WTC11 (cell line): Measurements from ENCODE around the gene KRTAP5-3. TPM values are rescaled to one million over a fixed set of nuclear protein-coding genes. Genes with fewer than 3 reads are reported as not detected.
A peak's percentile ranks its signal among the peaks of the same experiment; 100 is the strongest.
"Not testable (repeated sequence)": the region's sequence is repeated elsewhere in the genome, so short reads cannot be mapped to it uniquely, and the experiment has no call there.

Source experiments
- ATAC-seq: fragments of 200-7000 bp; cut with Tn5 transposase; 2 replicates; pipeline ENCODE4 v1.10.0; 2021; ENCODE audit warnings: mild to moderate bottlenecking, moderate library complexity
- CTCF ChIA-PET: fragments of 300-600 bp; sonication (Branson Sonifier 250); formaldehyde crosslinking; loops from one replicate; lab custom pipeline; 2021; ENCODE audit warnings: antibody characterized with exemption; lab: Charles Lee
- POLR2A ChIA-PET: fragments of 350-600 bp; sonication (Branson Sonifier 250); formaldehyde crosslinking; loops from one replicate; lab custom pipeline; 2021; ENCODE audit warnings: antibody characterized with exemption; lab: Charles Lee
- DNase-seq: peaks from one replicate; pipeline ENCODE4 v3.0.0; 2021; ENCODE audit warnings: low spot score
- H3K27ac Mint-ChIP-seq: 2 replicates; pipeline ENCODE4 v1.8.0; 2021; ENCODE audit warnings: mixed read lengths
- H3K27me3 Mint-ChIP-seq: 2 replicates; pipeline ENCODE4 v1.8.0; 2021; ENCODE audit warnings: low read depth, mild to moderate bottlenecking, moderate library complexity, mixed read lengths
- H3K36me3 Mint-ChIP-seq: 2 replicates; pipeline ENCODE4 v1.8.0; 2021; ENCODE audit warnings: mixed read lengths
- H3K4me1 Mint-ChIP-seq: 2 replicates; pipeline ENCODE4 v1.8.0; 2022; ENCODE audit warnings: mixed read lengths
- H3K4me3 Mint-ChIP-seq: 2 replicates; pipeline ENCODE4 v1.8.0; 2021; ENCODE audit warnings: mild to moderate bottlenecking, moderate library complexity, mixed read lengths
- H3K9me3 Mint-ChIP-seq: 2 replicates; pipeline ENCODE4 v1.8.0; 2021; ENCODE audit warnings: mixed read lengths
- AFF4 ChIP-seq: sonication (generic); formaldehyde crosslinking; IDR thresholded peaks from 2 replicates; pipeline ENCODE4 v1.8.1; 2023; ENCODE audit warnings: mild to moderate bottlenecking, missing genetic modification reagents, borderline replicate concordance
- ATF1 ChIP-seq: sonication (generic); formaldehyde crosslinking; IDR thresholded peaks from 2 replicates; pipeline ENCODE4 v1.8.1; 2023; ENCODE audit warnings: mild to moderate bottlenecking, moderate library complexity, missing genetic modification reagents
- EMX1 ChIP-seq: fragments of 250-450 bp; sonication (Bioruptor Pico); IDR thresholded peaks from 2 replicates; pipeline ENCODE4 v1.8.0; 2021; ENCODE audit warnings: mild to moderate bottlenecking
- ERG ChIP-seq: fragments of 250-450 bp; sonication (Bioruptor Pico); IDR thresholded peaks from 2 replicates; pipeline ENCODE4 v1.8.0; 2021; ENCODE audit warnings: mild to moderate bottlenecking
- SMAD3 ChIP-seq: sonication (generic); formaldehyde crosslinking; IDR thresholded peaks from 2 replicates; pipeline ENCODE4 v1.8.0; 2022; ENCODE audit warnings: missing genetic modification reagents, mild to moderate bottlenecking, borderline replicate concordance
- ZMAT4 ChIP-seq: fragments of 250-450 bp; sonication (Bioruptor Pico); IDR thresholded peaks from 2 replicates; pipeline ENCODE4 v1.9.0; 2021; ENCODE audit warnings: mild to moderate bottlenecking
- ZNF317 ChIP-seq: sonication (generic); formaldehyde crosslinking; IDR thresholded peaks from 2 replicates; pipeline ENCODE4 v1.8.1; 2023; ENCODE audit warnings: low read depth, mild to moderate bottlenecking, moderate library complexity, missing genetic modification reagents, borderline replicate concordance
- ZNF423 ChIP-seq: fragments of 250-450 bp; sonication (Bioruptor Pico); IDR thresholded peaks from 2 replicates; pipeline ENCODE4 v2.1.2; 2022; ENCODE audit warnings: mild to moderate bottlenecking, moderate library complexity
- total RNA-seq: library from RNA; stranded (reverse); gene quantifications from 3 replicates; pipeline ENCODE4 v1.2.3, GENCODE V29; 2021
- TF ChIP-seq, protein P1 (sequence below): sonication (generic); formaldehyde crosslinking; IDR thresholded peaks from 2 replicates; pipeline ENCODE4 v1.8.0; 2022; ENCODE audit warnings: missing genetic modification reagents
- TF ChIP-seq, protein P2 (sequence below): fragments of 200-600 bp; IDR thresholded peaks from 2 replicates; pipeline ENCODE4 v1.8.0; 2022; ENCODE audit warnings: antibody characterized with exemption

Gene KRTAP5-3
- total RNA-seq, 1 experiment from 2014 or later: not detected

DNA sequence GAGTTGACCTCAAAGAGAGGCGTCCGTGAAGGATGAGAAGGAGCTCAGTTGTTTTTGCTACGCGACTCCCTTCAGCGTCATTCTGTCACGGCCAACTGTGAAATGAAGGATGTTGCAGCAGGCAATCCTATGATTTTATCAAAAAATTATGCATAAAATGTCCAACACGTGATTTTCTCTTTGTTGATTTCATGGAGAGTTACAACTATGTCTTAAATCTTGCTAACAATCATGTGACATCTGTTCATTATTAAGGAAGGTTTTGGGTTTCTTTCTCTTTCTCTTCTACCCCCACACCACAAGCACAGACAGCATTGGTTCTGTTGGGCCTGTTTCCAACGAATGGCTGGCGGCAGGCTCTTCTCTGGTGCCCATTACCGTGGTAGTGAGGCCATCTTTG is 10.0 kb upstream of the KRTAP5-3 start:
- Mint-ChIP-seq H3K4me1 (no peaks in the 10 kb centered on the region), H3K27ac (no peak overlapping the region)

GRCh38 chr11:1607901-1608300 is 362 bp downstream of the KRTAP5-3 start:
- Mint-ChIP-seq H3K4me1 (peaks cover 12% of the 10 kb centered on the region), H3K27me3 (peaks cover 26% of the 10 kb centered on the region), H3K9me3 (peaks cover 14% of the 10 kb centered on the region)
- H3K4me3 Mint-ChIP-seq, H3K36me3 Mint-ChIP-seq, H3K27ac Mint-ChIP-seq, ATAC-seq, DNase-seq, POLR2A ChIA-PET: not testable (repeated sequence)
- CTCF ChIA-PET: interaction anchor here (1.1 to 2.2 kb wide), 3 partner anchors 12 to 61 kb away, joined by 3 to 17 read pairs (median 14); partner anchors contain the start of gene KRTAP5-5

More for the DNA sequence above, 10.0 kb upstream of the KRTAP5-3 start:
- ChIA-PET POLR2A (no interaction called here), CTCF (interaction anchor here (1.0 to 3.0 kb wide), 6 partner anchors 11 to 44 kb away, joined by 3 to 15 read pairs (median 4); partner anchors contain the start of gene KRTAP5-5)
- H3K27me3 Mint-ChIP-seq: peaks cover 43% of the 10 kb centered on the region
- TF ChIP-seq, protein P1, sequence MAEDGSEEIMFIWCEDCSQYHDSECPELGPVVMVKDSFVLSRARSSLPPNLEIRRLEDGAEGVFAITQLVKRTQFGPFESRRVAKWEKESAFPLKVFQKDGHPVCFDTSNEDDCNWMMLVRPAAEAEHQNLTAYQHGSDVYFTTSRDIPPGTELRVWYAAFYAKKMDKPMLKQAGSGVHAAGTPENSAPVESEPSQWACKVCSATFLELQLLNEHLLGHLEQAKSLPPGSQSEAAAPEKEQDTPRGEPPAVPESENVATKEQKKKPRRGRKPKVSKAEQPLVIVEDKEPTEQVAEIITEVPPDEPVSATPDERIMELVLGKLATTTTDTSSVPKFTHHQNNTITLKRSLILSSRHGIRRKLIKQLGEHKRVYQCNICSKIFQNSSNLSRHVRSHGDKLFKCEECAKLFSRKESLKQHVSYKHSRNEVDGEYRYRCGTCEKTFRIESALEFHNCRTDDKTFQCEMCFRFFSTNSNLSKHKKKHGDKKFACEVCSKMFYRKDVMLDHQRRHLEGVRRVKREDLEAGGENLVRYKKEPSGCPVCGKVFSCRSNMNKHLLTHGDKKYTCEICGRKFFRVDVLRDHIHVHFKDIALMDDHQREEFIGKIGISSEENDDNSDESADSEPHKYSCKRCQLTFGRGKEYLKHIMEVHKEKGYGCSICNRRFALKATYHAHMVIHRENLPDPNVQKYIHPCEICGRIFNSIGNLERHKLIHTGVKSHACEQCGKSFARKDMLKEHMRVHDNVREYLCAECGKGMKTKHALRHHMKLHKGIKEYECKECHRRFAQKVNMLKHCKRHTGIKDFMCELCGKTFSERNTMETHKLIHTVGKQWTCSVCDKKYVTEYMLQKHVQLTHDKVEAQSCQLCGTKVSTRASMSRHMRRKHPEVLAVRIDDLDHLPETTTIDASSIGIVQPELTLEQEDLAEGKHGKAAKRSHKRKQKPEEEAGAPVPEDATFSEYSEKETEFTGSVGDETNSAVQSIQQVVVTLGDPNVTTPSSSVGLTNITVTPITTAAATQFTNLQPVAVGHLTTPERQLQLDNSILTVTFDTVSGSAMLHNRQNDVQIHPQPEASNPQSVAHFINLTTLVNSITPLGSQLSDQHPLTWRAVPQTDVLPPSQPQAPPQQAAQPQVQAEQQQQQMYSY (CRISPR knock-in tag): no peak
- TF ChIP-seq, protein P2, sequence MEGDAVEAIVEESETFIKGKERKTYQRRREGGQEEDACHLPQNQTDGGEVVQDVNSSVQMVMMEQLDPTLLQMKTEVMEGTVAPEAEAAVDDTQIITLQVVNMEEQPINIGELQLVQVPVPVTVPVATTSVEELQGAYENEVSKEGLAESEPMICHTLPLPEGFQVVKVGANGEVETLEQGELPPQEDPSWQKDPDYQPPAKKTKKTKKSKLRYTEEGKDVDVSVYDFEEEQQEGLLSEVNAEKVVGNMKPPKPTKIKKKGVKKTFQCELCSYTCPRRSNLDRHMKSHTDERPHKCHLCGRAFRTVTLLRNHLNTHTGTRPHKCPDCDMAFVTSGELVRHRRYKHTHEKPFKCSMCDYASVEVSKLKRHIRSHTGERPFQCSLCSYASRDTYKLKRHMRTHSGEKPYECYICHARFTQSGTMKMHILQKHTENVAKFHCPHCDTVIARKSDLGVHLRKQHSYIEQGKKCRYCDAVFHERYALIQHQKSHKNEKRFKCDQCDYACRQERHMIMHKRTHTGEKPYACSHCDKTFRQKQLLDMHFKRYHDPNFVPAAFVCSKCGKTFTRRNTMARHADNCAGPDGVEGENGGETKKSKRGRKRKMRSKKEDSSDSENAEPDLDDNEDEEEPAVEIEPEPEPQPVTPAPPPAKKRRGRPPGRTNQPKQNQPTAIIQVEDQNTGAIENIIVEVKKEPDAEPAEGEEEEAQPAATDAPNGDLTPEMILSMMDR: no peak
- TF ChIP-seq EMX1 (CRISPR knock-in tag): no peak
- no peak for TF ChIP-seq ATF1 (CRISPR knock-in tag)
- no peak for TF ChIP-seq SMAD3 (CRISPR knock-in tag)
- no peak for TF ChIP-seq ZMAT4 (CRISPR knock-in tag)
- TF ChIP-seq ZNF317: no peak
- TF ChIP-seq AFF4 (CRISPR knock-in tag): no peak
- TF ChIP-seq ZNF423: no peak
- no peak for TF ChIP-seq ERG (CRISPR knock-in tag)
- no peak for ATAC-seq
- peaks cover 2% of the 10 kb centered on the region; the same call in 1 of the 2 replicates for H3K36me3 Mint-ChIP-seq
- no peak overlapping the region for H3K4me3 Mint-ChIP-seq
- peaks cover 15% of the 10 kb centered on the region for H3K9me3 Mint-ChIP-seq
- no peak for DNase-seq

GRCh38 chr11:1607156-1607845 is 962 bp downstream of the KRTAP5-3 start:
- CTCF ChIA-PET: interaction anchor here (1.1 to 2.2 kb wide), 3 partner anchors 12 to 61 kb away, joined by 3 to 17 read pairs (median 14); partner anchors contain the start of gene KRTAP5-5
- DNase-seq (peak; percentile 40), ATAC-seq (peak; percentile 83)
- Mint-ChIP-seq H3K4me1 (peaks cover 12% of the 10 kb centered on the region), H3K9me3 (peaks cover 17% of the 10 kb centered on the region), H3K27me3 (peaks cover 29% of the 10 kb centered on the region)
- H3K27ac Mint-ChIP-seq, H3K36me3 Mint-ChIP-seq, POLR2A ChIA-PET, H3K4me3 Mint-ChIP-seq: not testable (repeated sequence)

DNA sequence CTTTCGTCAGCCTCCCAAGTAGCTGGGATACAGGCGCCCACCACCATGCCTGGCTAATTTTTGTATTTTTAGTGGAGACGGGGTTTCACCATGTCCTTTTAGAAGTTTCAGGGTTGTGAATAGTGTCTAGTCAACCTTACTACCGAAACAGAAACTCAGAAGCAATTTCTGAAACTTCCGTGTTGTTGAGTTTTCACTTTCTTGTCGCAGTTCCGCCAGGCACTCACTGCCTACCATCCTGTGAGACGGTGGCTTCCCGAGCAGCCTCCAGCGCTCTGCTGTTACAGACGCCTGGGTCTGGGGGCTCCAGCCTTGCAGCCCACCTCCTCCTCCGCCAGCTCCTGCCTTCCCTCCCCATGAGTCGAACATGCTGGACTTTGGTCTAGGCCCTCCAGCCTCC is 2.3 kb downstream of the KRTAP5-3 start:
- POLR2A ChIA-PET, ATAC-seq, H3K4me3 Mint-ChIP-seq, H3K27ac Mint-ChIP-seq, DNase-seq: not testable (repeated sequence)
- peaks cover 23% of the 10 kb centered on the region for H3K36me3 Mint-ChIP-seq
- peaks cover 28% of the 10 kb centered on the region for H3K9me3 Mint-ChIP-seq
- CTCF ChIA-PET: interaction anchor here (1.0 to 1.8 kb wide), 3 partner anchors 10 to 59 kb away, joined by 3 to 10 read pairs (median 5); no protein-coding TSS in a partner anchor
- H3K27me3 Mint-ChIP-seq: peaks cover 36% of the 10 kb centered on the region
- peaks cover 10% of the 10 kb centered on the region for H3K4me1 Mint-ChIP-seq
